GM18907 (cell line): Measurements from ENCODE around the gene BTRC.

ENCODE experiments used
- ATAC-seq: cut with Tn5 transposase; IDR thresholded peaks from one replicate; pipeline ENCODE4 v1.9.1; 2021; ENCODE audit warnings: mild to moderate bottlenecking, moderate library complexity; ENCODE audit not compliant: unreplicated experiment

Gene BTRC

DNA sequence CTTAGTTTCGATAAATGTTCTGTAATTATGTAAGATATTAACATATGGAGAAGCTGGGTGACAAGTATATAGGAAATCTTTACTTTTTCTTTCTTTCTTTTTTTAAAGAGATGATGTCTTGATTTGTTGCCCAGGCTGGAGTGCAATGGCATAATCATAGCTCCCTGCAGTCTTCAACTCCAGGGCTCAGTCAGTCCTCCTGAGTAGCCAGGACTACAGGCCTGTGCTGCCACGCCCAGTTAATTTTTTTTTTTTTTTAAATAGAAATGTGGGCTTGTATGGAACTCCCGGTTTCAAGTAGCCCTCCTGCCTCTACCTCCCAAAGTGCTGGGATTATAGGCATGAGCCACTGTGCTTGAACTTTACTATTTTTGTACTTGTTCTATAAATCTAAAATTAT, 122.4 kb downstream of the BTRC start:
- ATAC-seq, result no peak

DNA sequence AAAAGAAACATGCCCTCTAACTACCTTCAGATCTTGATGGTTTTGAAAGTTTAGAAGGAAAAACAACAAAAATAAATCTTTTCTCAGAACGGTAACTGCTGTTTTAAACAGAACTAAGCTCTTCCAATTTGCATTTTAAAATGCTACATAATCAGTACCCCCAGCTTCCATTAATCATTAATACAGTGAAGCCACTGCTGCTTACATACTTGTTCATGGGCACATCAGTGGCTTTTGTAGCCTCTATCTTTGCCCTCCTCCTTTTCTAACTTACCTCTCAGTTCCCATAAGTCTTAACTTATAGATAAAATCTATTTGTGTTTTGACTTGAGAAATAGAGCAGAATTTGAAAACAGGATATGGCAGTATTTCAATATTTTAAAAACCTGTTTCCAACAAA, 125.0 kb downstream of the BTRC start:
- ATAC-seq, result no peak

DNA sequence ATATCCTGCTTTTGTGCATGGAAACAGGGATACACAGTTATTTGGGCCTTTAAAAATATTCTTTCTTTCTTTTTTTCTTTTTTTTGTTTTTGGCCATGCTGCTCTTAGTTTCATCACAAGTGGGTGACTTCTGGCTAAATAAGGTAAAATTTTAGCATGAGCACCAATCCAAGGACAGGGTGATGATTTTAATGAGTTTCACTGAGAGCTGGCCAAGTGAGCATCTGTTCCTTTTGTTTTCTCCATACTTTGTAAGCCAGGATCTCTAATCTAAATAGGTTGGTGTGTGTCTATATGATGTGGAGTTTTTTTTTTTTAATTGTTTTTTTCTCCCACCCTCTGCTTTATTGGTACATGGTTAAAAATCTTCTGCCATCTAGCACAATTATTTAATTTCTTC, 127.3 kb downstream of the BTRC start:
- ATAC-seq, result no peak

DNA sequence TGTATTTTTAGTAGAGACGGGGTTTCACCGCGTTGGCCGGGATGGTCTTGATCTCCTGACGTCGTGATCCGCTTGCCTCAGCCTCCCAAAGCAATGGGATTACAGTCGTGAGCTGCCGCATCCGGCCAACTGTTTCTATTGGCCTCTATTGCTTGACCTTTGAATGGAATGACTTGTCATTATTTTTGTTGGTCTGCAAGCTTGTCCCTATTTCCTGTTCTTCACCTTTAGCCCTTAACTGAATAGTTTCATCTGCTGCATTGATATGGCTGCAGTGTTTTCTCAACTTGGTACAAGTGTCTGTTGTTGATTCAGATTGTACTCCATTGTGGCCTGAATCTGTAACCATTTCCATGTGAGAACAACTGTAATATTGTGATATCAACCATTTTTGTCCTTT, 128.6 kb downstream of the BTRC start:
- no peak for ATAC-seq

DNA sequence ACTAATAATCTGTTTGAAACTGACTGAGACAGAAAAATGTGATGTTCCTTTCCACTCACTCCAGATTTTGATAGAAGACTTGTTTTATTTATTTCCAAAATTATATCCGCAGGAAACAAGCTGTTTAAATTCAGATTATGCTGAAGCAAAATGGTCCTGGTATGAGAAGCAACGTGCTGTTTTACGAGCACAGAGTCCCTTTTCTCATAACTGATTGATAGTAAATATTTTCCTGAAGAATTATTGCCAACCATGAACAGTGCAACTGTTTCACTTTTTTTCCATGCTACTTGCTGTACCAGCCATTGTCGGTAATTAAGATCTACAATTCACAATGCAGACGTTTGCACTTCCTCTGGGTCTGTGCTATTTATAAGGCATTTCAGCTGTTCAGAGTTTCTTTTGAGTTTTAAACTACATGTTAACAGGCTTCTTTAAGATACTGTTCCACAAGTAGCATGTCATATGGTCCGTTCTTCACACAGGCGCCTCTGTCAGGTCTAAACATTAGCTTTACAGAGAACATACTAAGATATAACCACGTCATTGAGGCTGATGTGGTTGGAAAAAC, 130.3 kb downstream of the BTRC start:
- ATAC-seq, result no peak

DNA sequence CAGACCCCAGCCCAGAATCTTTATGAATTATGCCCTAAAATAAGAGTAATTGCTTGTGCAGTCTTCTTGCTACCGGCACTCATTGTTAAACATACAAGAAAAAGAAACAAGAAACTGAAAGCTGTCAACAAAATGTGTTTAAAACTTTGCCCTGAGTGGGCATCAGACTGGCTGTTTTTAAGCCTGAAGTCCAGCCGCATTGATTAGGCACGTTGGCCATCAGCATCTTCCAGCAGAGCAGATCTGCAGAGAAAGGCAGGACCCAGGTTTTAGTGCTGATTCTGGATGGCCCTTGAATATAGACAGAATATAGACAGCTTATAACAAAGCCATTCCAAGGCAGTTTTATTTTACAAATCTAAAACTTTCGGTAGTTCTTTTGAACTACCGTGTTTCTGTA, 131.2 kb downstream of the BTRC start:
- ATAC-seq, result no peak

GRCh38 chr10:101485681-101486554, 132.0 kb downstream of the BTRC start:
- no peak for ATAC-seq

- ATAC-seq, result no peak
Observed at GRCh38 chr10:101487399-101487798, 133.4 kb downstream of the BTRC start.

GRCh38 chr10:101489355-101489754, 135.4 kb downstream of the BTRC start:
- no peak for ATAC-seq

DNA sequence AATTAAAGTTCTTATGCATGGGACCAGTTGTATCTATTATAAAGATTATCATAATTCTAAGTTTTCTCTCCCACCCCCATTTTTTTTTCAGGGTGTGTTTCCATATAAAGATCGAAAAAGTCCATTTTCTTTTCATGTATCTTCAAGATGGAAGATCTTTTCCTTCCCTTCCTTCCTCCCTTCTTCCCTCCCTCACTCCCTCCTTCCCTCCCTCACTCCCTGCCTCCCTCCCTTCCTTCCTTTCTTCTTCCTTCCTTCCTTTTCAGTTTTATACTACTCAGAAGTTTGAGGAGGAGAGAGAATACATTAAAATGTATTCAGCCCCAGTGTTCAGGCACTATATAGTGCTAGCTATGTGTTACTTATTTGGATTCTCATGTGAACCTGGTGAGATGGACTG, 136.1 kb downstream of the BTRC start:
- ATAC-seq, result no peak

GRCh38 chr10:101492205-101492604, 138.2 kb downstream of the BTRC start:
- no peak for ATAC-seq

- no peak for ATAC-seq
Observed at GRCh38 chr10:101492814-101493213, 138.8 kb downstream of the BTRC start.

GRCh38 chr10:101493249-101493648, 139.3 kb downstream of the BTRC start:
- ATAC-seq, result no peak

GRCh38 chr10:101493782-101494281, 139.9 kb downstream of the BTRC start:
- no peak for ATAC-seq

GRCh38 chr10:101494650-101495049, 140.7 kb downstream of the BTRC start:
- no peak for ATAC-seq

DNA sequence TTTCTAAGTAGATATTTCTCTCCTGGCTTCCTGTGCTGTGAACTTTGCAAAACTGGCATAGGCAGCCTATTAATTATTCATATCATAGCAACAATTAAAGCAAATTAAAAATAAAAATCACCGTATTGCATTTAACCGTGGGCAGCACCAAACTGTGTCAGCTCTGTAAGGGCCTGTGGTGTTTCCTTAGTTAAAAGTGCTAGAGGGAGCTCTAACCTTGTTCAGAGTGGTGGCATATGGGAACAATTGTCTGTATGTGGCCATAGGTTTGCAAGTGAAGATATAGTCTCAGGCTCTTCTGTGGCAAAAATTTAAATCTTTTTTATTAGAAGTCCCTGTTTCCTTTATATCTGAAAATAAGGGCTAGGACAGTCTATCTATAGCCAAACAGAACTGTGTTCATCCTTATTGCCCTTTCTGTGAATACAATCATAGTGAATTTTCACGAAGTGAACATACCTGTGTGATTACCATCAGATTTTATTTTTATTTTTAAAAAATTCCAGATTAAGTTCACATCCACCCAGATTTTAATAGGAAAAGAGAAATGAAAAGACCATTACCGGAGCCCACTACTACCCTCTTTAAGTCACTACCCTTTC, 141.5 kb downstream of the BTRC start:
- no peak for ATAC-seq

GRCh38 chr10:101504438-101504837, 150.5 kb downstream of the BTRC start:
- no peak for ATAC-seq

- no peak for ATAC-seq
Observed at GRCh38 chr10:101506829-101507661, 153.1 kb downstream of the BTRC start.

GRCh38 chr10:101507828-101508227, 153.9 kb downstream of the BTRC start:
- ATAC-seq, result no peak

- no peak for ATAC-seq
Observed at GRCh38 chr10:101511938-101512337, 158.0 kb downstream of the BTRC start.

DNA sequence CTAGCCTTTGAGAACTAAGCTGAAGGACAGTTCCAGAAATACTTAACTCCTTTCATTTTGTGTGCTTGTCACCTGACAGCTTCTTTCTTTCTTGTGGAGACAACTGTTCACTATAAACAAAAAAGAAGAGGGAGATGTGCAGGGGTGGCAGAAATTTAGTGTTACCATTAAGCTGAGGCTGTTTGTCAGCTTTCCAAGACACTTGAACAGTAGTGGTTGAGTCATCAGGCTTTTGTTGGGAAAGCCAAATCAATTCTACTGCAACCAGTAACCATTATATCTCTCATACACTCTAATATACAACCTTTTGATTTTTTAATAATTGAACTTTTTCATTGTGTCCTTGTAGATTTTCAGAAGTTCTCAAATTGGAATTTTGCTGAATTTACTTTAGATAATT, 158.8 kb downstream of the BTRC start:
- ATAC-seq, result no peak
